Parathyroid adenoma (tissue), 2 donors: ENCODE results near the gene PRKCE.

Source experiments
- H2AFZ ChIP-seq: fragments of 300-600 bp; sonication (generic); one replicate; pipeline ENCODE4 v1.7.0; 2017; ENCODE audit warnings: antibody characterized with exemption, mild to moderate bottlenecking
- H3K27ac ChIP-seq: fragments of 300-600 bp; sonication (generic); one replicate; pipeline ENCODE4 v1.7.0; 2017
- H3K27me3 ChIP-seq: fragments of 300-600 bp; sonication (generic); one replicate; pipeline ENCODE4 v1.7.0; 2017; ENCODE audit warnings: low read length; ENCODE audit not compliant: control insufficient read depth, insufficient read depth
- H3K36me3 ChIP-seq: fragments of 300-600 bp; sonication (generic); one replicate; pipeline ENCODE4 v1.7.0; 2017; ENCODE audit warnings: low read length; ENCODE audit not compliant: control insufficient read depth, insufficient read depth
- H3K4me1 ChIP-seq: fragments of 300-600 bp; sonication (generic); one replicate; pipeline ENCODE4 v1.7.0; 2017; ENCODE audit warnings: control low read depth
- H3K4me2 ChIP-seq: fragments of 300-600 bp; sonication (generic); one replicate; pipeline ENCODE4 v1.7.0; 2017; ENCODE audit warnings: low read length
- H3K4me3 ChIP-seq: fragments of 300-600 bp; sonication (generic); one replicate; pipeline ENCODE4 v1.7.0; 2017; ENCODE audit warnings: low read depth, low read length
- H3K79me2 ChIP-seq: fragments of 300-600 bp; sonication (generic); one replicate; pipeline ENCODE4 v1.7.0; 2017; ENCODE audit warnings: control low read depth
- H3K9ac ChIP-seq: fragments of 300-600 bp; sonication (generic); one replicate; pipeline ENCODE4 v1.7.0; 2017; ENCODE audit warnings: mild to moderate bottlenecking
- H3K9me3 ChIP-seq: fragments of 300-600 bp; sonication (generic); one replicate; pipeline ENCODE4 v1.7.0; 2017; ENCODE audit warnings: low read length; ENCODE audit not compliant: control insufficient read depth
- TF ChIP-seq, protein P1 (sequence below): fragments of 300-600 bp; sonication (generic); IDR thresholded peaks from one replicate; pipeline ENCODE4 v1.7.0; 2017; ENCODE audit warnings: antibody characterized with exemption, mild to moderate bottlenecking
- donor health status: primary hyperparathyroidism.

PRKCE gene

DNA sequence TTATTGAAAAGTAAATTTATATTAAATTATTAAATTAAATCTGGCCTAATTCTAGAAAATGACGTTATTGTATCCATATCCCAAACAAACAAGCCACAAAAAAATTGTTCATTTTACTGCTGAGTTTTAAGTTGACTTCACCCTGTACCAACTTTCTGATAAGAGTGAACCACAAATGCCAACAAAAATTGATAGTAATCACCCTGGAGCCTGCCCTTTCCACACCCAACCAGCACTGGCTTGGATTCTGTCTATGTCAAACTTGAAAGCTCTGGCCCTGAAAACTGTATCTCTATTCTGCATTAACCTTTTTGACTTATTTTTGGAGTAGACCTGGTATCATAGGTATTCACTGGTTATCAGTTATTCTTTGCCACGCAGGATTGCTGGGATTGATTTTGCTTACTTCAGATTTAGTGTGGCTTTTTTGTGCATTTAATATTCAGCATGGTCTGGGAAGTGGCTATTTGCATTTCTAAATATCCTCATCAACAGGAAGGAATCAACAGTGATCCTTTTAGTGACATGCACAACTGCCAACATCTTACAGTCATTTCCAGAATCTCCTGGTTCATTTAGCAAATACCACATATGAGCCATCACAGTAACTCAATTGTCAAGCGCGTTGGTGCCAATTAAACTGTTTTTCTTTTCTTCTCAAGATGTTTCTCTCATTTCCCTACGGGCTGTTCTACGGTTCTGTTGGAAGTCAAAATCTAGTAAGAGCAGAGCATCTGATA lies 29.0 kb upstream of the PRKCE start:
- H3K27ac ChIP-seq, result no peak overlapping the region
- no peaks in the 10 kb centered on the region for H3K36me3 ChIP-seq
- H2AFZ ChIP-seq, result no peak overlapping the region
- no peaks in the 10 kb centered on the region for H3K79me2 ChIP-seq
- peaks cover 8% of the 10 kb centered on the region for H3K4me1 ChIP-seq
- H3K4me2 ChIP-seq, result no peak overlapping the region
- TF ChIP-seq, protein P1, sequence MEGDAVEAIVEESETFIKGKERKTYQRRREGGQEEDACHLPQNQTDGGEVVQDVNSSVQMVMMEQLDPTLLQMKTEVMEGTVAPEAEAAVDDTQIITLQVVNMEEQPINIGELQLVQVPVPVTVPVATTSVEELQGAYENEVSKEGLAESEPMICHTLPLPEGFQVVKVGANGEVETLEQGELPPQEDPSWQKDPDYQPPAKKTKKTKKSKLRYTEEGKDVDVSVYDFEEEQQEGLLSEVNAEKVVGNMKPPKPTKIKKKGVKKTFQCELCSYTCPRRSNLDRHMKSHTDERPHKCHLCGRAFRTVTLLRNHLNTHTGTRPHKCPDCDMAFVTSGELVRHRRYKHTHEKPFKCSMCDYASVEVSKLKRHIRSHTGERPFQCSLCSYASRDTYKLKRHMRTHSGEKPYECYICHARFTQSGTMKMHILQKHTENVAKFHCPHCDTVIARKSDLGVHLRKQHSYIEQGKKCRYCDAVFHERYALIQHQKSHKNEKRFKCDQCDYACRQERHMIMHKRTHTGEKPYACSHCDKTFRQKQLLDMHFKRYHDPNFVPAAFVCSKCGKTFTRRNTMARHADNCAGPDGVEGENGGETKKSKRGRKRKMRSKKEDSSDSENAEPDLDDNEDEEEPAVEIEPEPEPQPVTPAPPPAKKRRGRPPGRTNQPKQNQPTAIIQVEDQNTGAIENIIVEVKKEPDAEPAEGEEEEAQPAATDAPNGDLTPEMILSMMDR, result no peak
- no peaks in the 10 kb centered on the region for H3K27me3 ChIP-seq
- no peaks in the 10 kb centered on the region for H3K9me3 ChIP-seq
- no peak overlapping the region for H3K9ac ChIP-seq
- no peak overlapping the region for H3K4me3 ChIP-seq

DNA sequence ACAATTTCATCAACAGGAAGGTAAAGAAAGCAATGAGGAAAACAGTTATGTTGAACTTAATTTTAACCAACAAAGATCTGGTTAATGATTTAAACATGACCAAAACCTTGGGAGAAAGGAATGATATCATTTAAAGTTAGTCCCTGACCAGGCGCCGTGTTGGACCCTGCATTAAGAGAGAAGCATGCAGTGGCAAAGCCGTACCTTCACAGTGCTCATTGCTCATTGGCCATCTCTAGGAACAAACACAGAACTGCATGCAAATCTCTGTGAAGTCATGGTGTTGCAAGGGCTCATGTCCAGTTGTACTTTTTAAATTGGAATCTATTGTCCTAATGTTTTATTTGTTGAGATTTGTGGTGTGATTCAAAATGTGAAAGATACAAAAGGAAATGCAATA lies 28.4 kb upstream of the PRKCE start:
- H3K9me3 ChIP-seq, result no peaks in the 10 kb centered on the region
- H3K4me1 ChIP-seq, result peaks cover 8% of the 10 kb centered on the region
- H2AFZ ChIP-seq, result no peak overlapping the region
- no peak overlapping the region for H3K4me3 ChIP-seq
- H3K79me2 ChIP-seq, result no peaks in the 10 kb centered on the region
- H3K27ac ChIP-seq, result no peak overlapping the region
- H3K36me3 ChIP-seq, result no peaks in the 10 kb centered on the region
- H3K27me3 ChIP-seq, result no peaks in the 10 kb centered on the region
- H3K4me2 ChIP-seq, result no peak overlapping the region
- H3K9ac ChIP-seq, result no peak overlapping the region
- TF ChIP-seq, protein P1, result no peak

DNA sequence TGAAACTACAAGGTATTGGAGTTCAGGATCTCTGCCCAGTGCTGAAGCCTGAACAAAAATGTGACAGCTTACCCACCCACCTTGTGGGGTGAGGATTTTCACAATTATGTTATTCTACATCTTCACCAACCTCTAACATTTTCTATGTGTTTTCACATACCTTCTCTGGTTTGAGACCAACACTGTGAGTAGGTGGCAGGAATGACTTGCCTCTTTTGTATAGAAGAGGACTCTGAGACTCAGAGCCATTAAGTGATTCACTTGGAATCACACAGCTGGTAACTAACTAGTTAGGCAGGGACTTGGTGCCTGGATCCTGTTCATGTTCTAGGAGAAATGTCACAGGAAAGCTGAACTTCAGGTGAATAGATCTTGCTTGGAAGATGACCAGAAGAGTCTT lies 25.7 kb upstream of the PRKCE start:
- TF ChIP-seq, protein P1, result no peak
- no peak overlapping the region for H3K4me3 ChIP-seq
- H3K9ac ChIP-seq, result no peak overlapping the region
- no peaks in the 10 kb centered on the region for H3K9me3 ChIP-seq
- no peaks in the 10 kb centered on the region for H3K27me3 ChIP-seq
- H3K27ac ChIP-seq, result no peak overlapping the region
- no peak overlapping the region for H3K4me2 ChIP-seq
- H3K36me3 ChIP-seq, result no peaks in the 10 kb centered on the region
- H3K79me2 ChIP-seq, result no peaks in the 10 kb centered on the region
- peak overlapping the region; percentile 65 for H2AFZ ChIP-seq
- peaks cover 8% of the 10 kb centered on the region for H3K4me1 ChIP-seq

DNA sequence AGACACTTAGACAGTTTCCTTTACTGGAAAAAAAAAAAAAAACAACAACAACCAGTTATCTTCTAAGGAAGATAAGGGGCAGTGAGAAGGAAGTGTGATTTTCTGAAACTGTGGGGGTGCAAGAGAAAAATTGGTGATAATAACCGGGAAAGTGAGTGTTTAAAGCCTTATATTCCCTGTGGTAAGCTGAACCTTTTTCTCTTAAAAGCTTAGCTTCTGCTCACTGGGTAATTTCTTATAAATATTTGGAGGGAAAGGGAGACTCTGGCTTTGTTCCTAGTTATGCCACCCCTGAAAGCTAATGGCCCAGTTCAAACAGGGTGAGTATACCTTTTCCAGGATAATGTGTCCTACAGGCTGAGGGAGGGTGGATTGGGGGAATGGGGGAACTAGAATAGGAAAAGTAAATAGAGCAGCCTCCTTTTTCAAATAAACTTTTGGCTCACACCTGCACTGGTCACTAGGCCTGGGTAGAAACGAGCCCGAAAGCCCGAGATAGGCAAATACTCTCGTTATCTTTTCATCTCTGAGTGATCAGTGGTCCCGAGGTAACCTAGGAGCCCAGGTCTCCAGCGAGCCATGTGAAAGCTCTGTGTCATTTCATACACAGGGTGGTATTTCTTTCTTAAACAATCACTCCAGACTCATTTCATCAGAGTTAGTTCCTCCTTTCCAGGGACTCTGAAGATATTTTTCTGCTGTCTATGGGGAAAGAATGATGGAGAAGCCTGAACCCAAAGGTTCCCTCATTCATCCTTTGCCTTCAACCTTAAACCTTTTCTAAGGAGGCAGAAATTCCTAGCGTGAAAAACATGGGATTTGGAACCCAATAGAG lies 24.9 kb upstream of the PRKCE start:
- H3K4me3 ChIP-seq, result no peak overlapping the region
- H3K9me3 ChIP-seq, result no peaks in the 10 kb centered on the region
- no peaks in the 10 kb centered on the region for H3K27me3 ChIP-seq
- H2AFZ ChIP-seq, result peak overlapping the region; percentile 65
- no peak overlapping the region for H3K4me2 ChIP-seq
- no peaks in the 10 kb centered on the region for H3K36me3 ChIP-seq
- peaks cover 8% of the 10 kb centered on the region for H3K4me1 ChIP-seq
- H3K79me2 ChIP-seq, result no peaks in the 10 kb centered on the region
- TF ChIP-seq, protein P1, result no peak
- no peak overlapping the region for H3K9ac ChIP-seq
- H3K27ac ChIP-seq, result no peak overlapping the region
